Measurements from ENCODE around the gene GRIP2. TPM values are rescaled to one million over a fixed set of nuclear protein-coding genes. Genes with fewer than 3 reads are reported as not detected.

GRIP2 gene
- total RNA-seq, 2 donors from 2014 or later = 3.7 to 3.9 TPM

GRCh38 chr3:14479591-14479990 lies 60.6 kb downstream of the GRIP2 start:
- peak; percentile 55 for DNase-seq (ENCODE audit: low spot score)
- intact Hi-C loops (cut with DNase I) = loop anchor here in 1 of 2 donors (5.0 kb wide), 1 partner anchor 1027 kb away; no protein-coding TSS in a partner anchor

DNA sequence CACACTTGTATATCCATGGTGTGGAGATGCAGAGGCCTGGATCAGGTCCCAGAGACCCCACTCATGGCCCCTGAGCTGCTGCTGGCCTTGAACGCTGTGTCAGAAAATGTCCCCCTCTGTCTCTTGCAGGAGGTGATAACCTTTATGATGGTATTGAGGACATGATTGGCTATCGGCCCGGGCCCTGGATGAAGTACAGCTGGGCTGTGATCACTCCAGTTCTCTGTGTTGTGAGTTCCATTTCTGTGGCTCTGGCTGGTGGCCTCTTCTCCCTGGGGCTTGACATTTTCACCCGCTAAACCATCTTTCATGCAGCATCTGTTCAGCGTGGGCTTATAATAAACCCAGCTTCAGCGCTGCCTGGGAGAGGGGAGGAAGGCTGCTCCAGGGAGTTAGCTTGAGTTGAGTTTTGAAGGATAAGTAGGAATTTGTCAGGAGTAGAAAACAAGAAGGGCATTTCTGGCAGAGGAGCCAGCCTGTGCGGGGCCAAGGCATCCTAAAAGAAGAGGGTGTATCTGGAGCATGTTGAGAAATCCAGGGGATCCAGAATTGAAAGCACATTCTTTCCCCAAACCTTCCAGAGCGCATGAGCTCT lies 61.1 kb downstream of the GRIP2 start:
- intact Hi-C loops (cut with DNase I) = loop anchor here in 1 of 2 donors (5.0 kb wide), 1 partner anchor 1027 kb away; no protein-coding TSS in a partner anchor

DNA sequence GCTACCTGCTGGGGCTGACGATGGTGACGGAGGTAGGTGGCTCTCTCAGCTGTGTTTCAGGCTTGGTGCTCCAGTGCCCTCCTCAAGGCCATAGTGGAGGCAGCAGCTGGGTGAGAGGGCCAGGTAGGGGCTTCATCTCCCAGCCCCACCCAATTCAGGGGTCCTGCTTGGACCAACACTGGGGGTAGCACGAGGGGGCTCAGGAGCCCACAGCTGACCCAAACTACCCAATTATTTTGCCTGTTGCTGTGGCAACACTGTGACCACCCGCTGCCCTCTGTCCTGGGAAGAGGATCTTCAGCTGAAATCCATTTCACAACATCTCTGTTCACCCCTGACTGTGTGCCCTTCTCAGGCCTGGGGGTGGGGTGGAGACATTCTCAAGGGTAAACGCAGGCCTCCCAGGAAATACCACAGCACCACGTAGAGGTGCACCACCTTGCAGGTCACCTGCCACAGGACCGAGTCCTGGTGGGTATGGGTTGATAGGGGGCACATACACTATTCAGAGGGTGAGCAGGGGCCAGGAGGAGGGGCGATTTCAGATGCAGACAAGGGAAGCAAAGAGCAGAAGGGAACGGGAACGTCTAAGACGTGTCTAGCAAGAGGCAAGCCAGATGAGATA lies 62.7 kb downstream of the GRIP2 start:
- intact Hi-C loops (cut with DNase I) = loop anchor here in 1 of 2 donors (5.0 kb wide), 1 partner anchor 1025 kb away; no protein-coding TSS in a partner anchor
- peak; percentile 45 for DNase-seq (ENCODE audit: low spot score)

More for the DNA sequence above, 61.1 kb downstream of the GRIP2 start:
- DNase-seq (ENCODE audit: low spot score) = peak; percentile 67

GRCh38 chr3:14476583-14477265 lies 63.4 kb downstream of the GRIP2 start:
- intact Hi-C loops (cut with DNase I) = loop anchor here in 1 of 2 donors (5.0 kb wide), 1 partner anchor 1024 kb away; no protein-coding TSS in a partner anchor
- DNase-seq (ENCODE audit: low spot score) = peak; percentile 35

DNA sequence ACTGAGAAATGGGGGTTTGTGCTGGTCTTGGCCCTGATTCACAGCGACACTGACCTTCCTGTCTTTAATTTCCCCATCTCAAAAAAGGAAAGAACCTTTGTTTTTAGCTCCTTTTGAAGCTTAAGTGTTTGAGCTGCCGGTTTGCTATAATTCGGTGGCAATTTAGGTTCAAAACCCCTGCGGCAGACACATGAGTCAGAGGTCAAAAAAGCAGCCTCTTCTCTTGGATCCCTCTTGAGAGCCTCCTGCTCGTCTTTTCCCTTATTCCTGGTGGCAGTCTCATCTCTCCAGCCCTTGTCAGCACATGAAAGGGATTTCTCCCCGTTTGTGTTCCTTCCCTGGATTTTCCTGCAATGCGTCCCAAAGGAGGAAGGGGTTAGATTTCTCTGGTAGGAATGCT lies 64.5 kb downstream of the GRIP2 start:
- DNase-seq (ENCODE audit: low spot score) = no peak
- intact Hi-C loops (cut with DNase I) = loop anchor here in 1 of 2 donors (5.0 kb wide), 1 partner anchor 1023 kb away; no protein-coding TSS in a partner anchor

- DNase-seq (ENCODE audit: low spot score) = no peak
- intact Hi-C loops (cut with DNase I) = loop anchor here in 1 of 2 donors (5.0 kb wide), 1 partner anchor 1022 kb away; no protein-coding TSS in a partner anchor
Observed at GRCh38 chr3:14474363-14475081, 65.6 kb downstream of the GRIP2 start.

DNA sequence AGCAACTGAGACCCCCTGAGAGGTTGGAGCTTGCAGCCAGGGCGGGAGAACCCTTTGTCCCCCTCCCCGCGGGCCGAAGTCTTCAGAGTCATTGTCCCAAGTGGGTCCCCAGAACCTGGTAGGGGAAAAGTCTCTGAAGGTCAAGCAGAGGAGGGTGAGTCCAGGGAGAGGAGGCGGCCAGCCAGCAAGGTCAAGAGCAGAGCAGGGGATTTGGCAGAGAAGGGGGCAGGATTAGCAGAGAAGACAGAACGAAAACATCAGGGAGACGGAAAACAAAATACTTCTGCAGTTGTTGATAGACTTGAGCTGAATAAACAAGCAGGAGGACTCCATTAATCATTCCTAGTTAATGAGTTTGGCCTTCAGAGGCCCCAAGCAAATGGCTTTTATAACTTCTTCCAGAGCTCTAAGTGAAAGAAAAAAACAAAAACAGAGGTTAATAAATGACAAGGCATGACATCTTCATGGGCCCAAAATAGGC lies 66.7 kb downstream of the GRIP2 start:
- intact Hi-C loops (cut with DNase I) = no loop called here

GRCh38 chr3:14472471-14473351 lies 67.4 kb downstream of the GRIP2 start:
- no peak for DNase-seq (ENCODE audit: low spot score)
- intact Hi-C loops (cut with DNase I) = no loop called here

More for the DNA sequence above, 66.7 kb downstream of the GRIP2 start:
- DNase-seq (ENCODE audit: low spot score) = no peak

- intact Hi-C loops (cut with DNase I) = no loop called here
- DNase-seq (ENCODE audit: low spot score) = no peak
Observed at GRCh38 chr3:14471690-14472089, 68.5 kb downstream of the GRIP2 start.

DNA sequence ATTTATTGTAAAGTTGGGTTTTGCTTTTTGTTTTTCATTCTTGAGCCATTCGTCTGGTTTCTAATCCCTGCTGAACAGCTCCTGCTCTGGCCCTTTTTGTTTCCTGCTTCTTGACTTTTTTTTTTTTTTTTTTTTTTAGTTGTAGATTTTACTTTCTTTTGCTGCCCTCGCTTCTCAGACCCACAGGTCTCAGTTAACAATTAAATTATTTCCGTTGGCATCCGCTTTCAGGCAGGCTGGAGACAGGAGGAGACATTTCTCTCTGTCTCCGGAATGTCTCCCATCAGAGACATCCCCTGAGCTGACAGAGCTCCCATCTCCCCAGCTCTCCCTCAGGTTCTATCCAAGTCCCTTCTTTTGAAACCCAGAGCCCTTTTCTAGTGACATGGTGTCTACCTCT lies 69.1 kb downstream of the GRIP2 start:
- intact Hi-C loops (cut with DNase I) = no loop called here
- no peak for DNase-seq (ENCODE audit: low spot score)

DNA sequence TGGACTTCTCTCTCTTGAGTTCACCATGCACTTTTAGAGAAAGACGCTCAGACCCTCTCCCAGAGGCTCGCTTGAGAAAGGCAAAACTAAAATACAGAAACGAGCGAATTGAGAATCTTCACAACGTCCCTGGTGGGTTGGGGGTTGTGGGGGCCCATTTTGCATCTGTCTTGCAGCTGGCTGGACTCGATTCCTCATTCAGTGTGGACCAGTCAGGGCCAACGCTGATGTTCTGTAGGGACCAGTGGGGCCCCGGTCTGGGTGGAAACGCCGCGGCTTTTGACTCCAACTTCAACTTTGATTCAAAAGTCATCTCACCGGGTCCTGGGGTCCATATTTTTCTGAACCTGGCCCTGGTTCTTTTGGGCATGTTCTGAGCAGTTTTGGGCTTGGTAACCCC lies 69.7 kb downstream of the GRIP2 start:
- intact Hi-C loops (cut with DNase I) = no loop called here

DNA sequence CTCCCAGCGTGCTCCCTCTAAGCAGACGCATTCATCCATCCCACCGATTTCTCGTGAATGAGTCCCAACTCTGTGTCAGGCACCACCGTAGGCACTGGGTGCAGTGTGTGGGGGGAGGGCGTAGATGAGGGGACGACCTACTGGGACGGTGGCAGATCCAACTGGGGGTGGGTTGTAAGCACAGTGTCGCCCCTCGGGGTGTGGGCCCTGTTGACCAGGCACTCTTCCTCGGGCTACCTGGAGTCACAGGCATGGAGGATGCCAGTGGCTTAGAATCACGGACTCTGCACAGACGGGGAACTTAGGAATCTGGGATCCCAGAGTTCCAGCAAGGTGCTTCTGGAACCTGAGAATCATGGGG lies 71.5 kb downstream of the GRIP2 start:
- intact Hi-C loops (cut with DNase I) = loop anchor here (2.0 to 10.0 kb wide), 4 partner anchors 208 to 570 kb away; partner anchors contain the start of genes CHCHD4 (in 1 of the 2) and TMEM43 (in 1 of the 2)
- no peak for DNase-seq (ENCODE audit: low spot score)

More for the DNA sequence above, 69.7 kb downstream of the GRIP2 start:
- no peak for DNase-seq (ENCODE audit: low spot score)

GRCh38 chr3:14467814-14468620 lies 72.1 kb downstream of the GRIP2 start:
- intact Hi-C loops (cut with DNase I) = loop anchor here (2.0 to 10.0 kb wide), 4 partner anchors 207 to 569 kb away; partner anchors contain the start of genes CHCHD4 (in 1 of the 2) and TMEM43 (in 1 of the 2)
- no peak for DNase-seq (ENCODE audit: low spot score)

GRCh38 chr3:14466179-14466903 lies 73.8 kb downstream of the GRIP2 start:
- DNase-seq (ENCODE audit: low spot score) = no peak
- intact Hi-C loops (cut with DNase I) = loop anchor here (5.0 to 10.0 kb wide), 2 partner anchors 264 to 342 kb away; partner anchors contain the start of genes CHCHD4 (in 1 of the 2) and TMEM43 (in 1 of the 2)

DNA sequence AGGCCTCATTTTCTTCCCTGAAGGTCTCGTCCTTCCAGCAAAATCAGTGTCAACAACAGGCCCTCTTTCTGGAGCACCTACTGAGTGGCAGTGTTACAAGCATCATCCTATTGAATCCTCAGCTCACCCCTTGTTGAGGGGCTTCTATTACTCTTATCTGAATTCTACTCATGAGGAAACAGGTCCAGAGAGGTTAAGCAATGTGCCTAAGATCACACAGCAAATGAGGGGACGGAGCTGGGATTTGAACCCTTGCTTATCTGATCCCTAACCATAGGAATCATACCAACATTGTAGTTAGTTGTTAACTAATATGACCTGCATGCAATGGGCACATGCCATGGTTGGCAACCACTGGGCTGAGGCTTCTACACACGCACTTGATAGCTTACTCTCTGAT lies 74.7 kb downstream of the GRIP2 start:
- intact Hi-C loops (cut with DNase I) = loop anchor here (5.0 to 10.0 kb wide), 2 partner anchors 263 to 341 kb away; partner anchors contain the start of genes CHCHD4 (in 1 of the 2) and TMEM43 (in 1 of the 2)
- DNase-seq (ENCODE audit: low spot score) = no peak

GRCh38 chr3:14464521-14464920 lies 75.6 kb downstream of the GRIP2 start:
- intact Hi-C loops (cut with DNase I) = loop anchor here (5.0 to 10.0 kb wide), 3 partner anchors 202 to 340 kb away; partner anchors contain the start of genes CHCHD4 (in 1 of the 2) and TMEM43 (in 1 of the 2)
- DNase-seq (ENCODE audit: low spot score) = no peak

Data from posterior vena cava (tissue), 2 donors.